ENCODE results near the gene HOXC5. TPM values are rescaled to one million over a fixed set of nuclear protein-coding genes. Genes with fewer than 3 reads are reported as not detected.
"Not testable (repeated sequence)": the region's sequence is repeated elsewhere in the genome, so short reads cannot be mapped to it uniquely, and the experiment has no call there.

Gene HOXC5
- total and polyA plus RNA-seq, 2 experiments from 2014 or later: 0.18 to 0.40 TPM

- WGBS (ENCODE audit: low lambda C conversion rate, missing lambda C conversion rate): 50% methylated on average over 6 of the region's 6 CpGs
- Histone ChIP-seq H4K20me1 (ENCODE audit: insufficient read depth, poor library complexity, severe bottlenecking) (no peaks in the 10 kb centered on the region), H3K27me3 (peaks cover 19% of the 10 kb centered on the region), H3K79me2 (no peaks in the 10 kb centered on the region), H3K36me3 (replicated peaks; ENCODE audit: insufficient read depth, low read depth) (no peaks in the 10 kb centered on the region), H3K27ac (no peak overlapping the region), H3K9me3 (ENCODE audit: low read depth) (no peaks in the 10 kb centered on the region), H2AFZ (no peak overlapping the region), H3K9me2 (replicated peaks; ENCODE audit: insufficient read depth) (no peaks in the 10 kb centered on the region), H3K4me2 (no peak overlapping the region), H3K4me3 (no peak overlapping the region), H3K4me1 (ENCODE audit: insufficient read depth) (no peaks in the 10 kb centered on the region)
- TF ChIP-seq EZH2phosphoT487 (IDR thresholded peaks at IDR 0.05; ENCODE audit: low read depth, severe bottlenecking, unreplicated experiment) (no peak), EZH2 (IDR thresholded peaks at IDR 0.05; ENCODE audit: borderline replicate concordance) (no peak), CTCF (IDR thresholded peaks at IDR 0.05; ENCODE audit: poor library complexity) (no peak)
- DNase-seq (ENCODE audit: low spot score): no peak
Observed at GRCh38 chr12:54075409-54075808, 42.6 kb downstream of the HOXC5 start.

GRCh38 chr12:54075974-54076373 lies 43.1 kb downstream of the HOXC5 start:
- H2AFZ ChIP-seq: no peak overlapping the region
- no peaks in the 10 kb centered on the region for H3K4me1 ChIP-seq (ENCODE audit: insufficient read depth)
- TF ChIP-seq CTCF (IDR thresholded peaks at IDR 0.05; ENCODE audit: poor library complexity): no peak
- no peak for TF ChIP-seq EZH2 (IDR thresholded peaks at IDR 0.05; ENCODE audit: borderline replicate concordance)
- no peak for TF ChIP-seq EZH2phosphoT487 (IDR thresholded peaks at IDR 0.05; ENCODE audit: low read depth, severe bottlenecking, unreplicated experiment)
- H3K9me3 ChIP-seq (ENCODE audit: low read depth): no peaks in the 10 kb centered on the region
- no peak overlapping the region for H3K27ac ChIP-seq
- no peaks in the 10 kb centered on the region for H3K9me2 ChIP-seq (replicated peaks; ENCODE audit: insufficient read depth)
- no peak overlapping the region for H3K4me3 ChIP-seq
- no peak for DNase-seq (ENCODE audit: low spot score)
- H4K20me1 ChIP-seq (ENCODE audit: insufficient read depth, poor library complexity, severe bottlenecking): no peaks in the 10 kb centered on the region
- no peaks in the 10 kb centered on the region for H3K79me2 ChIP-seq
- H3K27me3 ChIP-seq: peaks cover 19% of the 10 kb centered on the region
- no peak overlapping the region for H3K4me2 ChIP-seq
- no peaks in the 10 kb centered on the region for H3K36me3 ChIP-seq (replicated peaks; ENCODE audit: insufficient read depth, low read depth)

GRCh38 chr12:54077843-54078242 lies 45.0 kb downstream of the HOXC5 start:
- DNase-seq (ENCODE audit: low spot score); H3K79me2 ChIP-seq; H3K4me1 ChIP-seq (ENCODE audit: insufficient read depth); H3K9me3 ChIP-seq (ENCODE audit: low read depth); H2AFZ ChIP-seq; H4K20me1 ChIP-seq (ENCODE audit: insufficient read depth, poor library complexity, severe bottlenecking); H3K4me3 ChIP-seq; H3K9me2 ChIP-seq (replicated peaks; ENCODE audit: insufficient read depth); H3K27ac ChIP-seq; H3K36me3 ChIP-seq (replicated peaks; ENCODE audit: insufficient read depth, low read depth): not testable (repeated sequence)
- Histone ChIP-seq H3K4me2 (peak overlapping the region; percentile 54), H3K27me3 (peaks cover 19% of the 10 kb centered on the region)
- WGBS (ENCODE audit: low lambda C conversion rate, missing lambda C conversion rate): 44% methylated on average over 10 of the region's 10 CpGs

GRCh38 chr12:54079115-54079514 lies 46.3 kb downstream of the HOXC5 start:
- Histone ChIP-seq H3K27ac (peak overlapping the region; percentile 53), H3K27me3 (peaks cover 19% of the 10 kb centered on the region), H3K4me2 (peak overlapping the region; percentile 73)
- not testable (repeated sequence) for H2AFZ ChIP-seq; H3K4me3 ChIP-seq; H3K4me1 ChIP-seq (ENCODE audit: insufficient read depth); DNase-seq (ENCODE audit: low spot score); H3K9me3 ChIP-seq (ENCODE audit: low read depth); H3K79me2 ChIP-seq; H4K20me1 ChIP-seq (ENCODE audit: insufficient read depth, poor library complexity, severe bottlenecking); H3K36me3 ChIP-seq (replicated peaks; ENCODE audit: insufficient read depth, low read depth); H3K9me2 ChIP-seq (replicated peaks; ENCODE audit: insufficient read depth)
- WGBS (ENCODE audit: low lambda C conversion rate, missing lambda C conversion rate): 37% methylated on average over 9 of the region's 9 CpGs

- peak overlapping the region; percentile 73 for H3K4me2 ChIP-seq
- H3K9me3 ChIP-seq (ENCODE audit: low read depth); H3K79me2 ChIP-seq; H3K4me3 ChIP-seq; H4K20me1 ChIP-seq (ENCODE audit: insufficient read depth, poor library complexity, severe bottlenecking); H3K36me3 ChIP-seq (replicated peaks; ENCODE audit: insufficient read depth, low read depth); H3K4me1 ChIP-seq (ENCODE audit: insufficient read depth); H2AFZ ChIP-seq; H3K9me2 ChIP-seq (replicated peaks; ENCODE audit: insufficient read depth); DNase-seq (ENCODE audit: low spot score): not testable (repeated sequence)
- peak overlapping the region; percentile 62 for H3K27ac ChIP-seq
- H3K27me3 ChIP-seq: peaks cover 19% of the 10 kb centered on the region
- WGBS (ENCODE audit: low lambda C conversion rate, missing lambda C conversion rate): 53% methylated on average over 19 of the region's 19 CpGs
Observed at GRCh38 chr12:54080008-54080924, 47.4 kb downstream of the HOXC5 start.
